ENCODE measurements around the gene FRMD8. TPM values are rescaled to one million over a fixed set of nuclear protein-coding genes. Genes with fewer than 3 reads are reported as not detected.

The FRMD8 gene
- total RNA-seq, 1 experiment from 2014 or later, result 40.2 TPM

- peak; percentile 78 for TF ChIP-seq CTCF (IDR thresholded peaks at IDR 0.05; ENCODE audit: unreplicated experiment)
- no TSS peak for BruUV-seq (replicated peaks)
- CTCF ChIA-PET, result interaction anchor here (0.7 to 3.1 kb wide), 9 partner anchors 8 to 143 kb away, joined by 3 to 12 read pairs (median 5); partner anchors contain the start of gene SCYL1
Measured at GRCh38 chr11:65382033-65382803, 4.2 kb upstream of the FRMD8 start, which contains the start of gene SLC25A45. Gene SLC25A45, minus strand, starts transcription at chr11:65382646. Its CDS starts 695 bp downstream, at chr11:65381951.

GRCh38 chr11:65382804-65383368 lies 3.6 kb upstream of the FRMD8 start:
- no peak for TF ChIP-seq CTCF (IDR thresholded peaks at IDR 0.05; ENCODE audit: unreplicated experiment)
- Mint-ChIP-seq H3K9me3 (ENCODE audit: low read depth, unreplicated experiment) (no peaks in the 10 kb centered on the region), H3K4me3 (ENCODE audit: low read depth, unreplicated experiment) (peak overlapping the region; percentile 58), H3K4me1 (ENCODE audit: low read depth, unreplicated experiment) (peaks cover 68% of the 10 kb centered on the region), H3K27ac (ENCODE audit: unreplicated experiment) (peak overlapping the region; percentile 81), H3K36me3 (ENCODE audit: insufficient read depth, unreplicated experiment) (peaks cover 67% of the 10 kb centered on the region), H3K27me3 (ENCODE audit: unreplicated experiment) (no peaks in the 10 kb centered on the region)
- DNase-seq, result peak; percentile 92
- BruUV-seq (replicated peaks), result TSS peak; percentile 40
- CTCF ChIA-PET, result interaction anchor here (1.3 to 3.1 kb wide), 5 partner anchors 8 to 125 kb away, joined by 4 to 12 read pairs (median 9); no protein-coding TSS in a partner anchor
- intact Hi-C loops (cut with micrococcal nuclease; ENCODE audit: unreplicated experiment), result loop anchor here (1.0 to 5.0 kb wide), 3 partner anchors 34 to 127 kb away; no protein-coding TSS in a partner anchor

More at GRCh38 chr11:65382033-65382803, 4.2 kb upstream of the FRMD8 start, which contains the start of gene SLC25A45:
- Mint-ChIP-seq H3K9me3 (ENCODE audit: low read depth, unreplicated experiment) (no peaks in the 10 kb centered on the region), H3K4me1 (ENCODE audit: low read depth, unreplicated experiment) (peaks cover 68% of the 10 kb centered on the region), H3K36me3 (ENCODE audit: insufficient read depth, unreplicated experiment) (peaks cover 62% of the 10 kb centered on the region), H3K27me3 (ENCODE audit: unreplicated experiment) (no peaks in the 10 kb centered on the region), H3K4me3 (ENCODE audit: low read depth, unreplicated experiment) (peak within 1 kb of the TSS; percentile 58), H3K27ac (ENCODE audit: unreplicated experiment) (peak within 1 kb of the TSS; percentile 81)
- intact Hi-C loops (cut with micrococcal nuclease; ENCODE audit: unreplicated experiment), result loop anchor here (1.0 to 5.0 kb wide), 3 partner anchors 35 to 128 kb away; no protein-coding TSS in a partner anchor
- DNase-seq, result peak; percentile 98

- H3K9me3 Mint-ChIP-seq (ENCODE audit: low read depth, unreplicated experiment), result no peaks in the 10 kb centered on the region
- no peak for DNase-seq
- peaks cover 68% of the 10 kb centered on the region for H3K4me1 Mint-ChIP-seq (ENCODE audit: low read depth, unreplicated experiment)
- CTCF ChIA-PET, result interaction anchor here (3.1 kb wide), 1 partner anchor 124 kb away, joined by 12 read pairs; no protein-coding TSS in a partner anchor
- intact Hi-C loops (cut with micrococcal nuclease; ENCODE audit: unreplicated experiment), result loop anchor here (2.0 to 5.0 kb wide), 2 partner anchors 34 to 85 kb away; no protein-coding TSS in a partner anchor
- H3K27ac Mint-ChIP-seq (ENCODE audit: unreplicated experiment), result peak overlapping the region; percentile 81
- TF ChIP-seq CTCF (IDR thresholded peaks at IDR 0.05; ENCODE audit: unreplicated experiment), result no peak
- peak overlapping the region; percentile 58 for H3K4me3 Mint-ChIP-seq (ENCODE audit: low read depth, unreplicated experiment)
- no TSS peak for BruUV-seq (replicated peaks)
- H3K36me3 Mint-ChIP-seq (ENCODE audit: insufficient read depth, unreplicated experiment), result peaks cover 66% of the 10 kb centered on the region
- H3K27me3 Mint-ChIP-seq (ENCODE audit: unreplicated experiment), result no peaks in the 10 kb centered on the region
Measured at GRCh38 chr11:65383778-65384177, 2.7 kb upstream of the FRMD8 start.

- Mint-ChIP-seq H3K4me3 (ENCODE audit: low read depth, unreplicated experiment) (peak overlapping the region; percentile 58), H3K36me3 (ENCODE audit: insufficient read depth, unreplicated experiment) (peaks cover 70% of the 10 kb centered on the region), H3K27ac (ENCODE audit: unreplicated experiment) (peak overlapping the region; percentile 81), H3K4me1 (ENCODE audit: low read depth, unreplicated experiment) (peaks cover 68% of the 10 kb centered on the region), H3K27me3 (ENCODE audit: unreplicated experiment) (no peaks in the 10 kb centered on the region), H3K9me3 (ENCODE audit: low read depth, unreplicated experiment) (no peaks in the 10 kb centered on the region)
- intact Hi-C loops (cut with micrococcal nuclease; ENCODE audit: unreplicated experiment), result loop anchor here (5.0 kb wide), 1 partner anchor 33 kb away; no protein-coding TSS in a partner anchor
- no peak for DNase-seq
- TF ChIP-seq CTCF (IDR thresholded peaks at IDR 0.05; ENCODE audit: unreplicated experiment), result no peak
- CTCF ChIA-PET, result interaction anchor here (0.6 kb wide), 1 partner anchor 19 kb away, joined by 3 read pairs; no protein-coding TSS in a partner anchor
- no TSS peak for BruUV-seq (replicated peaks)
Measured at GRCh38 chr11:65384301-65384889, 2.0 kb upstream of the FRMD8 start.

All from Calu3 (cell line).